ENCODE measurements around the gene CFAP69.

CFAP69 gene

DNA sequence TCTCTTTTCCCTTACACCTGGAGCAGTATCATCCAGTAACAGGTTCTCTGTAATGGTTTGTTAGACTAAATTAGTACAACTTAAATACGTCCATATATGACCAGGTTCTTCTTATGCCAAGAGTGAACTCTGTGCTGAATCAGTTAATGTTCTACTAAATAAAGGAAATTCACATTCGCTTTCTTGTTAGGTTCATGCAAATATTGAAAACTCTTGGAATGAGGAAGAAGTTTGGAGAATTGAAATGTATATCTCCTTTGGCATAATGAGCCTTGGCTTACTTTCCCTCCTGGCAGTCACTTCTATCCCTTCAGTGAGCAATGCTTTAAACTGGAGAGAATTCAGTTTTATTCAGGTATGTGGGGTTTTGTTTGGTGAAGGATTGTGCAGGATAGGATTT, 15.3 kb upstream of the CFAP69 start:
- no peak for DNase-seq (ENCODE audit: low read depth)
- no peak overlapping the region for H3K4me3 ChIP-seq (ENCODE audit: control insufficient read depth, low read depth, low read length)
- TF ChIP-seq, protein P1, sequence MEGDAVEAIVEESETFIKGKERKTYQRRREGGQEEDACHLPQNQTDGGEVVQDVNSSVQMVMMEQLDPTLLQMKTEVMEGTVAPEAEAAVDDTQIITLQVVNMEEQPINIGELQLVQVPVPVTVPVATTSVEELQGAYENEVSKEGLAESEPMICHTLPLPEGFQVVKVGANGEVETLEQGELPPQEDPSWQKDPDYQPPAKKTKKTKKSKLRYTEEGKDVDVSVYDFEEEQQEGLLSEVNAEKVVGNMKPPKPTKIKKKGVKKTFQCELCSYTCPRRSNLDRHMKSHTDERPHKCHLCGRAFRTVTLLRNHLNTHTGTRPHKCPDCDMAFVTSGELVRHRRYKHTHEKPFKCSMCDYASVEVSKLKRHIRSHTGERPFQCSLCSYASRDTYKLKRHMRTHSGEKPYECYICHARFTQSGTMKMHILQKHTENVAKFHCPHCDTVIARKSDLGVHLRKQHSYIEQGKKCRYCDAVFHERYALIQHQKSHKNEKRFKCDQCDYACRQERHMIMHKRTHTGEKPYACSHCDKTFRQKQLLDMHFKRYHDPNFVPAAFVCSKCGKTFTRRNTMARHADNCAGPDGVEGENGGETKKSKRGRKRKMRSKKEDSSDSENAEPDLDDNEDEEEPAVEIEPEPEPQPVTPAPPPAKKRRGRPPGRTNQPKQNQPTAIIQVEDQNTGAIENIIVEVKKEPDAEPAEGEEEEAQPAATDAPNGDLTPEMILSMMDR (IDR thresholded peaks at IDR 0.05; ENCODE audit: control insufficient read depth, insufficient read depth, low read depth, low read length, missing control alignments), result no peak

DNA sequence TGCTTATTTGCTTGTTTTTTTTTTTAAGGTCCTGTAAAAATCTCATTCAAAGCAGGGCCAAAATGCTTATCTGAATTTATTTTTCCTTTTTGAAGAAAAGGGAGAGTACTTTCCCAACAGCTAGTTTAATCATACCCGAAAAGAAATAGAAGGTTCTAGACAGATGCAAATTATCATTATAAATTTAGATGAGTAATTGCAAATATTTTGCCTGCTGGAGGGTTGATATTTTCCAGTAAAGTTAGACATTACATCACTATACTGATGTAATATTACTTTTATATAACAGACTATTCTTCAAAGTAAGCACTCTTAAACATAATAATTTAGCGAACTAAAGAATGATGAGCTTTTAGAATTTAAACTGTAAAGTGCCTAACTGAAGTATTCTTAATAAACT, 14.1 kb upstream of the CFAP69 start:
- no peak overlapping the region for H3K4me3 ChIP-seq (ENCODE audit: control insufficient read depth, low read depth, low read length)
- DNase-seq (ENCODE audit: low read depth), result no peak
- TF ChIP-seq, protein P1 (IDR thresholded peaks at IDR 0.05; ENCODE audit: control insufficient read depth, insufficient read depth, low read depth, low read length, missing control alignments), result no peak

DNA sequence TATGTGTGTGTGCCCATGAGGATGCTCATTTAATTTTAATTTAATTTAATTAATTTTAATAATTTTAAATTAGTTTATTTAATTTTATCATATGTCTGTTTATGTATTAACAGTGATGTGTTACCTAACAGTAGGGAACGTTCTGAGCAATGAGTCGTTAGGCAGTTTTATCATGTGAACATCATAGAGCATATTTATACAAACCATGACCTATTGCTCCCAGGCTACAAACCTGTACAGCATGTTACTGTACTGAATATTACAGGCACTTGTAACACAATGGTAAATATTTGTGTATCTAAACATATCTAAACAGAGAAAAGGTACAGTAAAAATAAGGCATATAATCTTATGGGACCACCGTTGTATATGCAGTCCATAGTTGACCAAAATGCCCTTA, 13.7 kb upstream of the CFAP69 start:
- DNase-seq (ENCODE audit: low read depth), result no peak

DNA sequence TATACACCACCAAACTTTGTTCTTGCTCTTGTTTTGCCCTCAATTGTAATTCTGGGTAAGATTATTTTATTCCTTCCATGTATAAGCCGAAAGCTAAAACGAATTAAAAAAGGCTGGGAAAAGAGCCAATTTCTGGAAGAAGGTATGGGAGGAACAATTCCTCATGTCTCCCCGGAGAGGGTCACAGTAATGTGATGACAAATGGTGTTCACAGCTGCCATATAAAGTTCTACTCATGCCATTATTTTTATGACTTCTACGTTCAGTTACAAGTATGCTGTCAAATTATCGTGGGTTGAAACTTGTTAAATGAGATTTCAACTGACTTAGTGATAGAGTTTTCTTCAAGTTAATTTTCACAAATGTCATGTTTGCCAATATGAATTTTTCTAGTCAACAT, 12.5 kb upstream of the CFAP69 start:
- no peak for DNase-seq (ENCODE audit: low read depth)
- H3K4me3 ChIP-seq (ENCODE audit: control insufficient read depth, low read depth, low read length), result no peak overlapping the region
- TF ChIP-seq, protein P1 (IDR thresholded peaks at IDR 0.05; ENCODE audit: control insufficient read depth, insufficient read depth, low read depth, low read length, missing control alignments), result no peak

More for the DNA sequence above, 13.7 kb upstream of the CFAP69 start:
- H3K4me3 ChIP-seq (ENCODE audit: control insufficient read depth, low read depth, low read length), result no peak overlapping the region
- TF ChIP-seq, protein P1 (IDR thresholded peaks at IDR 0.05; ENCODE audit: control insufficient read depth, insufficient read depth, low read depth, low read length, missing control alignments), result no peak

DNA sequence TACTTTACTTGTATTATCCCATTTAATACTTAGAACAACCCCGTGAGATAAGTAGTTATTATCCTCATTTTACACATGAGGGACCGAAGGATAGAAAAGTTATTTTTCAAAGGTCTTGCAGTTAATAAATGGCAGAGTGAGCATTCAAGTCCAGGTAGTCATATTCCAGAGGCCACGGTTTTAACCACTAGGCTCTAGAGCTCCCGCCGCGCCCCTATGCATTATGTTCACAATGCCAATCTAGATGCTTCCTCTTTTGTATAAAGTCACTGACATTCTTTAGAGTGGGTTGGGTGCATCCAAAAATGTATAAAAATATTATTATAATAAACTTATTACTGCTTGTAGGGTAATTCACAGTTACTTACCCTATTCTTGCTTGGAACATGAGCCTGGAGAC, 11.4 kb upstream of the CFAP69 start:
- TF ChIP-seq, protein P1 (IDR thresholded peaks at IDR 0.05; ENCODE audit: control insufficient read depth, insufficient read depth, low read depth, low read length, missing control alignments), result no peak
- DNase-seq (ENCODE audit: low read depth), result no peak
- no peak overlapping the region for H3K4me3 ChIP-seq (ENCODE audit: control insufficient read depth, low read depth, low read length)

DNA sequence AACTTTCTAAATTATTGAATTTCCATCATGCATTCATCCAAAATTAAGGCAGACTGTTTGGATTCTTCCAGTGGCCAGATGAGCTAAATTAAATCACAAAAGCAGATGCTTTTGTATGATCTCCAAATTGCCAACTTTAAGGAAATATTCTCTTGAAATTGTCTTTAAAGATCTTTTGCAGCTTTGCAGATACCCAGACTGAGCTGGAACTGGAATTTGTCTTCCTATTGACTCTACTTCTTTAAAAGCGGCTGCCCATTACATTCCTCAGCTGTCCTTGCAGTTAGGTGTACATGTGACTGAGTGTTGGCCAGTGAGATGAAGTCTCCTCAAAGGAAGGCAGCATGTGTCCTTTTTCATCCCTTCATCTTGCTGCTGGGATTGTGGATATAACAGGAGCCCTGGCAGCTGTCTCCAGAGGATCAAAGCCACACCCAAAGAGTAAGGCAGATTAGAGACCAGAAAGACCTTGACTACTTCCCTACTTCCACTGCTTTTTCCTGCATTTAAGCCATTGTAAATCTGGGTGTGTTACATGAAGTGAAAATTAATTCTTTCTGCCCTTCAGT, 8.2 kb upstream of the CFAP69 start:
- DNase-seq (ENCODE audit: low read depth), result no peak
- TF ChIP-seq, protein P1 (IDR thresholded peaks at IDR 0.05; ENCODE audit: control insufficient read depth, insufficient read depth, low read depth, low read length, missing control alignments), result no peak
- no peak overlapping the region for H3K4me3 ChIP-seq (ENCODE audit: control insufficient read depth, low read depth, low read length)

DNA sequence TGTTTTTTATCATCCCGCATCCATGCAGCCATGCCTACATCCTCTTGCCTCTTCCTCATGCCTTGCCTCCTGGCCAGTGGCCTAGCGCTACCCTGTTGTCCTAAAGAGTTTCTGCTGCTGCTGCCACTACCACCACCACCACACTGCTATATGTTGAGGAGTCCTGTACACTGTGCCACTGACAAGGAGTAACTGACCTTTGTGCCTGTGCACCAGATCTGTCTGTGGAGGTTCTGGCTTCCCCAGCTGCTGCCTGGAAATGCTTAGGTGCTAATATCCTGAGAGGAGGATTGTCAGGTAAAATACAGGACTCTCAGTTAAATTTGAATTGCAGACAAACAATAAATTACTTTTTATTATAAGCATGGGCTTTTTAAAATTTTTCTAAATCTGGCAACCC, 7.0 kb upstream of the CFAP69 start:
- TF ChIP-seq, protein P1 (IDR thresholded peaks at IDR 0.05; ENCODE audit: control insufficient read depth, insufficient read depth, low read depth, low read length, missing control alignments), result no peak
- DNase-seq (ENCODE audit: low read depth), result no peak
- H3K4me3 ChIP-seq (ENCODE audit: control insufficient read depth, low read depth, low read length), result no peak overlapping the region

Data from AG09309 (cell line).